ENCODE results near the gene SMIM38.
"Not testable (repeated sequence)": the region's sequence is repeated elsewhere in the genome, so short reads cannot be mapped to it uniquely, and the experiment has no call there.

Gene SMIM38

GRCh38 chr11:69125861-69126260 lies 29.9 kb upstream of the SMIM38 start:
- H3K27me3 ChIP-seq (ENCODE audit: control insufficient read depth, insufficient read depth, low read length): no peaks in the 10 kb centered on the region
- H3K36me3 ChIP-seq (ENCODE audit: control insufficient read depth, insufficient read depth, low read length): no peaks in the 10 kb centered on the region
- H3K9me3 ChIP-seq (ENCODE audit: control insufficient read depth, low read length): no peaks in the 10 kb centered on the region
- H3K4me1 ChIP-seq (ENCODE audit: control insufficient read depth, insufficient read depth, low read length): peaks cover 50% of the 10 kb centered on the region
- no peak overlapping the region for H3K4me3 ChIP-seq (ENCODE audit: low read length)
- peak overlapping the region; percentile 11 for H3K9ac ChIP-seq (ENCODE audit: low read length)

- H3K4me1 ChIP-seq (ENCODE audit: control insufficient read depth, insufficient read depth, low read length): peaks cover 51% of the 10 kb centered on the region
Measured at GRCh38 chr11:69126286-69126685, 29.4 kb upstream of the SMIM38 start.

GRCh38 chr11:69127081-69127850 lies 28.5 kb upstream of the SMIM38 start:
- no peaks in the 10 kb centered on the region for H3K27me3 ChIP-seq (ENCODE audit: control insufficient read depth, insufficient read depth, low read length)
- peaks cover 51% of the 10 kb centered on the region for H3K4me1 ChIP-seq (ENCODE audit: control insufficient read depth, insufficient read depth, low read length)
- H3K9me3 ChIP-seq (ENCODE audit: control insufficient read depth, low read length): no peaks in the 10 kb centered on the region
- H3K4me3 ChIP-seq (ENCODE audit: low read length): no peak overlapping the region
- H3K36me3 ChIP-seq (ENCODE audit: control insufficient read depth, insufficient read depth, low read length): no peaks in the 10 kb centered on the region
- H3K9ac ChIP-seq (ENCODE audit: low read length): no peak overlapping the region

More at GRCh38 chr11:69126286-69126685, 29.4 kb upstream of the SMIM38 start:
- Histone ChIP-seq H3K36me3 (ENCODE audit: control insufficient read depth, insufficient read depth, low read length) (no peaks in the 10 kb centered on the region), H3K27me3 (ENCODE audit: control insufficient read depth, insufficient read depth, low read length) (no peaks in the 10 kb centered on the region), H3K4me3 (ENCODE audit: low read length) (no peak overlapping the region), H3K9me3 (ENCODE audit: control insufficient read depth, low read length) (no peaks in the 10 kb centered on the region), H3K9ac (ENCODE audit: low read length) (peak overlapping the region; percentile 11)

- Histone ChIP-seq H3K9ac (ENCODE audit: low read length) (no peak overlapping the region), H3K4me1 (ENCODE audit: control insufficient read depth, insufficient read depth, low read length) (peaks cover 50% of the 10 kb centered on the region), H3K4me3 (ENCODE audit: low read length) (no peak overlapping the region), H3K36me3 (ENCODE audit: control insufficient read depth, insufficient read depth, low read length) (no peaks in the 10 kb centered on the region), H3K9me3 (ENCODE audit: control insufficient read depth, low read length) (no peaks in the 10 kb centered on the region), H3K27me3 (ENCODE audit: control insufficient read depth, insufficient read depth, low read length) (no peaks in the 10 kb centered on the region)
Measured at GRCh38 chr11:69127884-69128283, 27.9 kb upstream of the SMIM38 start.

- Histone ChIP-seq H3K27me3 (ENCODE audit: control insufficient read depth, insufficient read depth, low read length) (no peaks in the 10 kb centered on the region), H3K9me3 (ENCODE audit: control insufficient read depth, low read length) (peaks cover 4% of the 10 kb centered on the region), H3K4me3 (ENCODE audit: low read length) (no peak overlapping the region), H3K9ac (ENCODE audit: low read length) (no peak overlapping the region), H3K4me1 (ENCODE audit: control insufficient read depth, insufficient read depth, low read length) (peaks cover 42% of the 10 kb centered on the region), H3K36me3 (ENCODE audit: control insufficient read depth, insufficient read depth, low read length) (no peaks in the 10 kb centered on the region)
Measured at GRCh38 chr11:69129053-69129452, 26.7 kb upstream of the SMIM38 start.

- Histone ChIP-seq H3K27me3 (ENCODE audit: control insufficient read depth, insufficient read depth, low read length) (no peaks in the 10 kb centered on the region), H3K4me3 (ENCODE audit: low read length) (no peak overlapping the region), H3K9ac (ENCODE audit: low read length) (no peak overlapping the region), H3K36me3 (ENCODE audit: control insufficient read depth, insufficient read depth, low read length) (no peaks in the 10 kb centered on the region), H3K4me1 (ENCODE audit: control insufficient read depth, insufficient read depth, low read length) (peaks cover 43% of the 10 kb centered on the region), H3K9me3 (ENCODE audit: control insufficient read depth, low read length) (peaks cover 4% of the 10 kb centered on the region)
Measured at GRCh38 chr11:69129647-69130046, 26.1 kb upstream of the SMIM38 start.

GRCh38 chr11:69130654-69131053 lies 25.1 kb upstream of the SMIM38 start:
- H3K9me3 ChIP-seq (ENCODE audit: control insufficient read depth, low read length): peaks cover 4% of the 10 kb centered on the region
- peaks cover 53% of the 10 kb centered on the region for H3K4me1 ChIP-seq (ENCODE audit: control insufficient read depth, insufficient read depth, low read length)
- H3K27me3 ChIP-seq (ENCODE audit: control insufficient read depth, insufficient read depth, low read length): no peaks in the 10 kb centered on the region
- no peaks in the 10 kb centered on the region for H3K36me3 ChIP-seq (ENCODE audit: control insufficient read depth, insufficient read depth, low read length)
- H3K9ac ChIP-seq (ENCODE audit: low read length): no peak overlapping the region
- no peak overlapping the region for H3K4me3 ChIP-seq (ENCODE audit: low read length)

- Histone ChIP-seq H3K9ac (ENCODE audit: low read length) (no peak overlapping the region), H3K4me3 (ENCODE audit: low read length) (no peak overlapping the region), H3K27me3 (ENCODE audit: control insufficient read depth, insufficient read depth, low read length) (no peaks in the 10 kb centered on the region), H3K4me1 (ENCODE audit: control insufficient read depth, insufficient read depth, low read length) (peaks cover 54% of the 10 kb centered on the region), H3K9me3 (ENCODE audit: control insufficient read depth, low read length) (peaks cover 4% of the 10 kb centered on the region), H3K36me3 (ENCODE audit: control insufficient read depth, insufficient read depth, low read length) (no peaks in the 10 kb centered on the region)
Measured at GRCh38 chr11:69131121-69131566, 24.6 kb upstream of the SMIM38 start.

GRCh38 chr11:69131644-69132300 lies 24.0 kb upstream of the SMIM38 start:
- Histone ChIP-seq H3K9me3 (ENCODE audit: control insufficient read depth, low read length) (peaks cover 4% of the 10 kb centered on the region), H3K9ac (ENCODE audit: low read length) (no peak overlapping the region)

GRCh38 chr11:69132301-69132670 lies 23.4 kb upstream of the SMIM38 start:
- no peak overlapping the region for H3K9ac ChIP-seq (ENCODE audit: low read length)

More at GRCh38 chr11:69131644-69132300, 24.0 kb upstream of the SMIM38 start:
- Histone ChIP-seq H3K4me1 (ENCODE audit: control insufficient read depth, insufficient read depth, low read length) (peaks cover 54% of the 10 kb centered on the region), H3K27me3 (ENCODE audit: control insufficient read depth, insufficient read depth, low read length) (no peaks in the 10 kb centered on the region), H3K4me3 (ENCODE audit: low read length) (no peak overlapping the region), H3K36me3 (ENCODE audit: control insufficient read depth, insufficient read depth, low read length) (no peaks in the 10 kb centered on the region)

GRCh38 chr11:69133251-69133650 lies 22.5 kb upstream of the SMIM38 start:
- peaks cover 4% of the 10 kb centered on the region for H3K9me3 ChIP-seq (ENCODE audit: control insufficient read depth, low read length)
- no peaks in the 10 kb centered on the region for H3K36me3 ChIP-seq (ENCODE audit: control insufficient read depth, insufficient read depth, low read length)
- no peaks in the 10 kb centered on the region for H3K27me3 ChIP-seq (ENCODE audit: control insufficient read depth, insufficient read depth, low read length)
- peaks cover 63% of the 10 kb centered on the region for H3K4me1 ChIP-seq (ENCODE audit: control insufficient read depth, insufficient read depth, low read length)
- H3K4me3 ChIP-seq (ENCODE audit: low read length): no peak overlapping the region
- no peak overlapping the region for H3K9ac ChIP-seq (ENCODE audit: low read length)

More at GRCh38 chr11:69132301-69132670, 23.4 kb upstream of the SMIM38 start:
- Histone ChIP-seq H3K9me3 (ENCODE audit: control insufficient read depth, low read length) (peaks cover 4% of the 10 kb centered on the region), H3K27me3 (ENCODE audit: control insufficient read depth, insufficient read depth, low read length) (no peaks in the 10 kb centered on the region), H3K4me1 (ENCODE audit: control insufficient read depth, insufficient read depth, low read length) (peaks cover 56% of the 10 kb centered on the region), H3K36me3 (ENCODE audit: control insufficient read depth, insufficient read depth, low read length) (no peaks in the 10 kb centered on the region), H3K4me3 (ENCODE audit: low read length) (no peak overlapping the region)

GRCh38 chr11:69134182-69134581 lies 21.6 kb upstream of the SMIM38 start:
- H3K4me3 ChIP-seq (ENCODE audit: low read length); H3K36me3 ChIP-seq (ENCODE audit: control insufficient read depth, insufficient read depth, low read length); H3K9ac ChIP-seq (ENCODE audit: low read length); H3K27me3 ChIP-seq (ENCODE audit: control insufficient read depth, insufficient read depth, low read length); H3K9me3 ChIP-seq (ENCODE audit: control insufficient read depth, low read length): not testable (repeated sequence)
- peaks cover 72% of the 10 kb centered on the region for H3K4me1 ChIP-seq (ENCODE audit: control insufficient read depth, insufficient read depth, low read length)

Data from mucosa of stomach (tissue), 1 donor.